Measurements from ENCODE around the gene SKIC8. TPM values are rescaled to one million over a fixed set of nuclear protein-coding genes. Genes with fewer than 3 reads are reported as not detected.

The SKIC8 gene
- total RNA-seq, 1 donor from 2014 or later: 43.6 TPM

GRCh38 chr15:78234515-78235040, 64.8 kb downstream of the SKIC8 start, which contains the start of gene ACSBG1:
TSS of gene ACSBG1 (minus strand) at chr15:78234565. CDS start at chr15:78234501, 64 bp downstream.
- H3K4me2 ChIP-seq (ENCODE audit: low read length): no peak within 1 kb of the TSS
- H4K20me1 ChIP-seq (ENCODE audit: insufficient read depth, low read length): no peaks in the 10 kb centered on the region
- Mint-ChIP-seq H3K4me3 (ENCODE audit: unreplicated experiment) (no peak within 1 kb of the TSS), H3K9me3 (ENCODE audit: unreplicated experiment) (peaks cover 2% of the 10 kb centered on the region), H3K4me1 (ENCODE audit: low read depth, unreplicated experiment) (peaks cover 7% of the 10 kb centered on the region), H3K36me3 (ENCODE audit: low read depth, unreplicated experiment) (no peaks in the 10 kb centered on the region), H3K27me3 (ENCODE audit: low read depth, unreplicated experiment) (peaks cover 48% of the 10 kb centered on the region), H3K27ac (ENCODE audit: unreplicated experiment) (no peak within 1 kb of the TSS)
- H3K9me3 ChIP-seq (ENCODE audit: insufficient read depth, low read depth, low read length): no peaks in the 10 kb centered on the region
- peaks cover 16% of the 10 kb centered on the region for H3K27me3 ChIP-seq (ENCODE audit: insufficient read depth, low read length)
- no peak within 1 kb of the TSS for H3K4me3 ChIP-seq (ENCODE audit: insufficient read depth, low read depth, low read length)
- no peak for TF ChIP-seq EZH2 (IDR thresholded peaks at IDR 0.05; ENCODE audit: insufficient read depth, low read length)
- H3K27ac ChIP-seq (ENCODE audit: low read depth, low read length): no peak within 1 kb of the TSS
- no peaks in the 10 kb centered on the region for H3K79me2 ChIP-seq (ENCODE audit: insufficient read depth, low read length)
- FAIRE-seq (no peak), DNase-seq (ENCODE audit: low read depth) (no peak)
- no peak within 1 kb of the TSS for H3K9ac ChIP-seq (ENCODE audit: low read length)
- H3K4me1 ChIP-seq (ENCODE audit: insufficient read depth, low read length): no peaks in the 10 kb centered on the region
- no peak within 1 kb of the TSS for H2AFZ ChIP-seq (ENCODE audit: low read depth, low read length)
- H3K36me3 ChIP-seq (ENCODE audit: insufficient read depth, low read length): no peaks in the 10 kb centered on the region

- Histone ChIP-seq H3K79me2 (ENCODE audit: insufficient read depth, low read length) (no peaks in the 10 kb centered on the region), H3K36me3 (ENCODE audit: insufficient read depth, low read length) (no peaks in the 10 kb centered on the region), H3K27ac (ENCODE audit: low read depth, low read length) (no peak overlapping the region), H3K9ac (ENCODE audit: low read length) (no peak overlapping the region), H4K20me1 (ENCODE audit: insufficient read depth, low read length) (no peaks in the 10 kb centered on the region), H3K27me3 (ENCODE audit: insufficient read depth, low read length) (peaks cover 16% of the 10 kb centered on the region), H3K4me2 (ENCODE audit: low read length) (no peak overlapping the region), H2AFZ (ENCODE audit: low read depth, low read length) (no peak overlapping the region), H3K9me3 (ENCODE audit: insufficient read depth, low read depth, low read length) (no peaks in the 10 kb centered on the region), H3K4me3 (ENCODE audit: insufficient read depth, low read depth, low read length) (no peak overlapping the region), H3K4me1 (ENCODE audit: insufficient read depth, low read length) (no peaks in the 10 kb centered on the region)
- H3K36me3 Mint-ChIP-seq (ENCODE audit: low read depth, unreplicated experiment): no peaks in the 10 kb centered on the region
- H3K27ac Mint-ChIP-seq (ENCODE audit: unreplicated experiment): no peak overlapping the region
- H3K9me3 Mint-ChIP-seq (ENCODE audit: unreplicated experiment): peaks cover 2% of the 10 kb centered on the region
- TF ChIP-seq EZH2 (IDR thresholded peaks at IDR 0.05; ENCODE audit: insufficient read depth, low read length) (no peak), CTCF (IDR thresholded peaks at IDR 0.05; ENCODE audit: insufficient read depth, low read depth, low read length) (no peak)
- no peak for FAIRE-seq
- peaks cover 7% of the 10 kb centered on the region for H3K4me1 Mint-ChIP-seq (ENCODE audit: low read depth, unreplicated experiment)
- H3K4me3 Mint-ChIP-seq (ENCODE audit: unreplicated experiment): no peak overlapping the region
- peaks cover 49% of the 10 kb centered on the region for H3K27me3 Mint-ChIP-seq (ENCODE audit: low read depth, unreplicated experiment)
- no peak for DNase-seq (ENCODE audit: low read depth)
These were observed 65.9 kb downstream of the SKIC8 start for GRCh38 chr15:78233496-78233895.

Other genes with a start within 250 kb of the SKIC8 start
- 21.3 and 26.0 TPM in 2 replicates for gene TBC1D2B, start 221.9 kb downstream of the SKIC8 start, total RNA-seq
- not detected in 2 replicates for gene SH2D7, start 207.0 kb downstream of the SKIC8 start, total RNA-seq
- 6.5 and 7.4 TPM in 2 replicates for gene CIB2, start 168.2 kb downstream of the SKIC8 start, total RNA-seq
- gene IDH3A, start 150.2 kb downstream of the SKIC8 start, total RNA-seq: 36.3 and 37.9 TPM in 2 replicates
- gene ACSBG1, start 65.0 kb downstream of the SKIC8 start, total RNA-seq: not detected in 2 replicates
- gene DNAJA4, start 35.0 kb downstream of the SKIC8 start, total RNA-seq: 0.14 TPM in 1 of 2 replicates, not detected in the other
- 0.30 TPM in 1 of 2 replicates, not detected in the other for gene CRABP1, start 40.7 kb upstream of the SKIC8 start, total RNA-seq
- 68.2 and 69.2 TPM in 2 replicates for gene IREB2, start 138.6 kb upstream of the SKIC8 start, total RNA-seq
- 1.3 and 1.4 TPM in 2 replicates for gene HYKK, start 208.0 kb upstream of the SKIC8 start, total RNA-seq
- 204 and 205 TPM in 2 replicates for gene PSMA4, start 240.8 kb upstream of the SKIC8 start, total RNA-seq

All from astrocyte (in vitro differentiated cells and primary cell).